HG02884 (cell line): Measurements from ENCODE around the gene MFAP4.

Experiments
- ATAC-seq: cut with Tn5 transposase; IDR thresholded peaks from one replicate; pipeline ENCODE4 v1.9.1; 2021; ENCODE audit warnings: mild to moderate bottlenecking, moderate library complexity; ENCODE audit not compliant: unreplicated experiment

The MFAP4 gene

DNA sequence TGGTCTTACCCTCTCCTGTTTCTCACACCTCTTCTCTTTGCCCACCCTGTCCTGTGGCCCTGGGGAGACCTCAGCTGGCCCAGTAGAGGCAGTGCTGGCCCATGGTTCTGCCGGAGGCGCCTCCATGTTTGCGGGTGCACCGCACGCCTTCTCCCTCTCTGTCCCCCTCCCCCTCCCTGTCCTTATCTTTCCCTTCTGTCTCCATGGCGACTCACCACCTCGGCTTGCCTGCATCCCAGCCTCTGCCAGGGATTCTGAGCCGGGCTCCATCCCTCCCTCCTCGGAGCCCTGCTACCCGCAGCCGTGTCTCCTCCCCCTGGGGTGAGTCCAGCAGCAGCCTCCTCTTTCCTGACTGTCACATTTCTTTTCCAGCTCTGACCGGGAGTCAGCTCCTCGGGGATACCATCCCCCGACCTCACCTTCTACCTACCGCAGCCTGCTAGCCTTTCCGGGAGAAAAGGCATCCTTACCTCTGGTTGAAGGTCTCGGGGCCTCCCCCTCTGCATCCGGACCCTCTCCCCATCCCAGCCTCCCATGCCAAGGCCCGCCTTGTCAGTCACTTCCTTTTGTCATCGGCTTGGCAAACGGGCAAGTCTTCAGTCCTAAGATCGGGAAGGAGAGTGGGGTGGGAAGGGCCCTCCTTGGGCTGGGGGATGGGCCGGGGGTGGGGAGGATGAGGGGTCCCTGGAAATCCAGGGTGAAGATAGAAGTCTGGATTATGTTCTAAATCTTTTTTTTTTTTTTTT, 24.1 kb upstream of the MFAP4 start, which contains the start of gene RNF112:
TSS of gene RNF112 (plus strand) at position 358 of the 746 bp plus-strand sequence. CDS start at position 535, 177 bp downstream.
- ATAC-seq: no peak

DNA sequence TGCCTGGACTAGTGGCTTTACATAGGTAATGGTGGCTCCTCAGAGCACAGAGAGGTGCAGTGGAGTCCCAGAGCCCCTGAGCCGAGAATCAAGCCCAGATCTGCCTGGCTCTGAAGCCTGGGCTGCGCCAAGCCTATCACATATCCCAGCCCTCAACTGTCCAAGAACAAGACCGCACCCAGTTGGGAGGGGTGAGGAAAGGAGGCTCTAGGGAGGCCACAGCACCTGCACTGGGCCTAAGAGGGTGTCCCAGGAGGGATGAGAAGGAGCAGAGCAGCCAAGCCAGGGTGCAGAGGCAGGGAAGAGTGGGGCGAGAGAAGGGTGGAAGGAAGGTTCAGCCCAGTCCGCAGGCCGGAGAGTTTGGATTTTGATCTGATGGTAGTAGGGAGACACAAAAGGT, 23.1 kb upstream of the MFAP4 start:
- no peak for ATAC-seq

- ATAC-seq: no peak
Observed at GRCh38 chr17:19409509-19409908, 22.5 kb upstream of the MFAP4 start.

- no peak for ATAC-seq
Observed at GRCh38 chr17:19409066-19409465, 22.1 kb upstream of the MFAP4 start.

DNA sequence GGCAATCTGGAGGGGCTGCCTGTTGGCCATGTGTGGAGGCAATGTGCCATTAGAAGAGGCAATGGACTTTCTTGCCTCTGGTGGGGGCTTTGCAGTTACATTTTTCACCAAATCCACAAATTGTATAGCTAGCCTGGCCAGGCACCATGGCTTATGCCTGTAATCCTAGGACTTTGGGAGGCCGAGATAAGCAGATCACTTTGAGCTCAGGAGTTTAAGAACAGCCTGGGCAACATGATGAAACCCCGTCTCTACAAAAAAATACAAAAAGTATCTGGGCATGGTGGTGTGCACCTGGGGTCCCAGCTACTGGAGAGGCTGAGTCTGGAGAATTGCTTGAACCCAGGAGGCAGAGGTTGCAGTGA, 21.3 kb upstream of the MFAP4 start:
- no peak for ATAC-seq

DNA sequence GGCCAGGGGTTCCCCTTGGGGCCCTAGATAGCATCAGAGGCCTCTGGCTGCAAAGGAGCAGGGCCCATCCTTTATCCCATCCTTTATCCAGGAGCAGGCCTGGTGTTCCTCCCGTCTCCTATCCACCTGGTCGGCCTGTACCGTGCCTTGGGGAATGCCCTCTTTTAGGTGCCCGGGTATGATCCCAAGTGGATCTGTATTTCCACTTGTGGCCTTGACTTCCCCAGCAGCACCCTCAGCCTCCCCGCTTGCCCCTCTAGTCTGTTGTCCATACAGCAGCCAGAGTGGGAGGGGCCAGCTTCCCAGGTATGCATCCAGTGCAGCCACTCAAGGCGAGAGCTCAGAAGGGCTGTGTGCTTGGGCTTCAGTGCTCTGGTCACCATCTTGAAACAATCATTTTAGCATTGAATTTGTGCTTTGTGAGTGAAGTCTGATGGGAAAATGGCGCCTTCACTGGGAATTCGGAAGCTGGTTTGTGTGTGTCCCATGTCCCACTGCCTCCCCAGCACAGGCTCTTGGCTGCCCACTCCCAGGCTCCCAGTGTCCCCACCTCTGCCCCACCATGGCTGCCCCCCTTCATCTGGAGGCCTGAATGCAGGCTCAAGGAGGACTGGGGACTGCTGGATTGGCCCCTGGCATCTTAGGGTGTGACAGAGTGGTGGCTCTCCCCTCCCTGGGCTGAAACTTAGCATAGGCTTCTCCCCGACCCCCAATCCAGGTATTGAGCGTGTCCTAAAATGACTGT, 20.8 kb upstream of the MFAP4 start:
- ATAC-seq: no peak

GRCh38 chr17:19405114-19405513, 18.1 kb upstream of the MFAP4 start:
- ATAC-seq: no peak

- no peak for ATAC-seq
Observed at GRCh38 chr17:19404264-19404663, 17.3 kb upstream of the MFAP4 start.

DNA sequence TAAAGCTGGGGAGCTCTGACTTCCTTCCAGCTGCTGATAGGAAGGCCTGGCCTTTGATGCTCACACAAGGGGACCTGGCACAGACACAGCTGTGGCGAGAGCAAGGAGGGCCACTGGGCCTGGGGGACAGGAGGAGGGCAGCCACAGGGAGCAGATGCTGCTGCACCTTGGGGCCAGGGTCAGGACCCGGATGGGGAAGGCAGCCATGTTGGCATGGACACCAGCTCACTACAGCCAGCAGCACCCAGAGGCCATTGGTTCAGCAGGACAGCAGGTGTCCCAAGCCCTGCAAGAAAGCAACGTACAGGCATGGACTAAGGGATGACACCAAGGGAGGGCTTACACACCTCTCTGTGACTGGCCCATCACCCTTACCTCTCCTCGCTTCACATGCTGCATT, 16.0 kb upstream of the MFAP4 start:
- ATAC-seq: no peak

DNA sequence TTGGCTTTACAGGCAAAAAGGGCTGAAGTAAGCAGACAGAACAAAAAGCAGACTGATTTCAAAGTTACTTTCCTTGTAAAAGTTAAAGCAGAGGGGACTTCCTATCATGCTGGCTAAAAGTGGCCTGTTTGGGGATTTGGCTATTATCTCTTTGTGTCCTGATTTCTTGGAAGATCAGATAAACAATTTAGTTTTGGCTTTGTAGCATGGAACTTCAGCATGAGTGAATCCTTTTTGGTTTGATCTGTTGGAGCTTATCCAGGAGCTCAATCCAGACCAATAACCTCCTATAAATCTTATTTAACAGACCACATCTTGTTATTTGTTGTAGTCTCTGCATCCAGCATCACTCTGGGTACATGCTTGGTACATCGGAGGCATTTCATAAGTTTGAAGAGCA, 15.2 kb upstream of the MFAP4 start:
- ATAC-seq: no peak

GRCh38 chr17:19401321-19402010, 14.5 kb upstream of the MFAP4 start:
- ATAC-seq: no peak

DNA sequence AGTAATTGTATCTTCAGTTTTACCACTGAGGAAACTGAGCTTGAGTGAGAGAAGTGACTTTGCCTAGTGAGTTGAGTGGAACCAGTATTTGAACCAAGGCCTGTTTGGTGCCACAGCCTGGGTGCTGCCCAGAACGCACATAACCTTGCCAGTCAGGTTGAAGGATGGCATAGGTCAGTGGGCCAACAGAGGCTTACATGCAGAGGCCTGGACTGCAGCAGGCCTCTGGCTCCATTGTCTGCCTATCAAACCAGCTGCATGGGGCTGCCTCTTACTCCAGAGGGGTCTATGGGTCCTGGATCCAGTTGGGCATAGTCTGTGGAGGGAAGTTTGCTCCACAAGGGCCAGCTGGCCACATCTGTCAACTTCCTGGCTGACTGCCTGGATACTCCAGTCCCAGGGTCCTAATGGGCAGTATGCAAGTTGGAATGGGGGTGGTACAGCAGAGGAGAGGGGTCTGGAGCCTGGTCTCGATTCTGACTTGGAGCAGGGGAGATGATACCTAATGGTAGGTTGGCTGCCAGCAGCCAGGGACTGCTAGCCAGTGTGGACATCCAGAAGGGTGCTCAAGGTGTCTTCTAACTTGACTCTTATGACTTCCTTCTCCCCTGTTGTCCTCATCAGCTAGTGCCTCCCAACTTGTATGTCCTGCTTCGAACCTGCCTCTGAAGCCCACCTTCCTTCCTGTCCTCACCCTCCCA, 12.9 kb upstream of the MFAP4 start:
- no peak for ATAC-seq

- ATAC-seq: no peak
Observed at GRCh38 chr17:19398301-19399181, 11.6 kb upstream of the MFAP4 start.

GRCh38 chr17:19397556-19398041, 10.6 kb upstream of the MFAP4 start:
- ATAC-seq: no peak

- no peak for ATAC-seq
Observed at GRCh38 chr17:19392303-19392702, 5.3 kb upstream of the MFAP4 start.

- no peak for ATAC-seq
Observed at GRCh38 chr17:19391432-19391831, 4.4 kb upstream of the MFAP4 start.

- ATAC-seq: no peak
Observed at GRCh38 chr17:19390951-19391350, 4.0 kb upstream of the MFAP4 start.

DNA sequence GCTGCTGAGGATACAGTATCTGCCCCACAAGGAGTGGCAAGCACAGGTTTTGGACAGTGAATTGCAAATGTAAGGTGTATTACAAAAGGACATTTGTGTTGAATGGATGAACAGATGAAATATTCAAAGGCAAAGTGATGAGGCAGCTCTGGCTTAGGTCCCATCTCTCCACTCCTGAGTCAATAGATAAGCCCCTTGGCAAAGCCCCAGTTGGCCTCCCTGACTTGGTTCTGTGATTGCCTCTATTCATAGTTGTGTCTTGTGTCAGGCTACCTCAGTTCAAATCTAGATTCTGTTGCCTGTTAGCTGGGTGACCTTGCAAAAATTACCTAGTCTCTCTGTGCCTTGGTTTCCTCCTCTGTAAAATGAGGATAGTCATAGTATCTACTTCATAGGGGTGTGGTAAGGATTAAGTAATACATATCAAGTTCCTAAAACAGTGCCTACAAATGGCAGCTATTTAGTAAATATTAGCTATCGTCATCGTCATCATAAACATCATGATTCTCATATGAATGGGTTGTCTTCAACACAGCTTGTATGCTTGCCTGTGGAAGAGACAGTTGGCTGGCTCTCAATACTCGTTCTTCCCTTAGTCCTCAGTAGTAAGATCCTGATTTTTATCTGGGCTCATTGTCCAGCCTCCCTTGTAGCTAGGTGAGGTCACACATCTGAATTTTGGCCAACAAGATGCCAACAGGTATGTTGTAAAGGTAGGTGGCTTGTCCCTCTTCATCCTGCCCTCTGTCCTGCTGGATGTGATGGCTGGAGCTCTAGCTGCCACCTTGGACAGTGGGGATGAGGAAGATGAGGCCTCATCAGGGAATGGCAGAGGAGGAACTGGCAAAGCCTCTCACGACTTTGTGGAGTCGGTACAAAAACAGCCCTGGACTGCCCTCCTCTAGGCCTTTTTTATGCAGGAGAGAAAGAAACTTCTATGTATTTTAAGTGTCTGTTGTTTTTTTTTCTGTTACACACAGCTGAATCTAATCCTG, 2.1 kb upstream of the MFAP4 start:
- no peak for ATAC-seq
